ENCODE data around the gene UST.

Gene UST, protein sequence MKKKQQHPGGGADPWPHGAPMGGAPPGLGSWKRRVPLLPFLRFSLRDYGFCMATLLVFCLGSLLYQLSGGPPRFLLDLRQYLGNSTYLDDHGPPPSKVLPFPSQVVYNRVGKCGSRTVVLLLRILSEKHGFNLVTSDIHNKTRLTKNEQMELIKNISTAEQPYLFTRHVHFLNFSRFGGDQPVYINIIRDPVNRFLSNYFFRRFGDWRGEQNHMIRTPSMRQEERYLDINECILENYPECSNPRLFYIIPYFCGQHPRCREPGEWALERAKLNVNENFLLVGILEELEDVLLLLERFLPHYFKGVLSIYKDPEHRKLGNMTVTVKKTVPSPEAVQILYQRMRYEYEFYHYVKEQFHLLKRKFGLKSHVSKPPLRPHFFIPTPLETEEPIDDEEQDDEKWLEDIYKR

GRCh38 chr6:148746363-148747144 is at the start of gene UST:
Gene UST, plus strand, starts transcription at chr6:148747030. Its CDS starts 401 bp downstream, at chr6:148747431.
- DNase-seq, result peak; percentile 86

- DNase-seq, result no peak
Observed at GRCh38 chr6:148697895-148698440, 48.9 kb upstream of the UST start.

DNA sequence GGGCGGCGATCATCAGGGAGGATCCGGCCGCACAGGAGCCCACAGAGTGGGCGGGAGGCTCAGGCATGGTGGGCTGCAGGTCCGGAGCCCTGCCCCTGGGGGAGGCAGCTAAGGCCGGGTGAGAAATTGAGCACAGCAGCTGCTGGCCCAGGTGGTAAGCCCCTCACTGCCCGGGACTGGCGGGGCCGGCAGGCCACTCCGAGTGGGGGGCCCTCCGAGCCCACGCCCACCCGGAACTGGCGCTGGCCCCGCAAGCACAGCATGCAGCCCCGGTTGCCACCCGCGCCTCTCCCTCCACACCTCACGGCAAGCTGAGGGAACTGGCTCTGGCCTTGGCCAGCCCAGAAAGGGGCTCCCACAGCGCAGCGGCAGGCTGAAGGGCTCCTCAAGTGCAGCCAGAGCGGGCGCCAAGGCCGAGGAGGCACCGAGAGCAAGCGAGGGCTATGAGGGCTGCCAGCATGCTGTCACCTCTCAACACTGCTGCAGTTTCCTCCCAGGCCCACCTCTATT is 48.1 kb upstream of the UST start:
- DNase-seq, result no peak

- no peak for DNase-seq
Observed at GRCh38 chr6:148700047-148700715, 46.6 kb upstream of the UST start.

- no peak for DNase-seq
Observed at GRCh38 chr6:148700741-148701311, 46.0 kb upstream of the UST start.

DNA sequence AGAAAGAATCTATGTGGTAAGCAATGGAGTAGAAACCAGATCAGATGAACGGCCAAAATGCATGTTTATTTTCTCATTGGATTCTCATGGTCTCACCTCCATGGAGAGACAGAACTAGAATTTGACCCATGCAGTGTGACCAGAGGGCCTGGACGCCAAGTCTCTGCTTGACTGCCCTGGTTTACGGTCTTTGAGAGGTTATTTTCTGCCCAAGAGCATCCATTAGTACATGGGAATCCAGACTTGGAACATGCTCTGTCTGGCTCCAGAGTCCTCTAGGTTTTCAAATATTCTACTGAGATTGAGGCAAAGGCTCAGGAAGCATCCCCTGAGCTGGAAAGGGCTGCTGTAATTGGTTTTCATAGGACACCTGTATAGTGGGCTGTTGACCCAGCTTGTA is 45.5 kb upstream of the UST start:
- DNase-seq, result no peak

GRCh38 chr6:148703900-148704299 is 42.9 kb upstream of the UST start:
- no peak for DNase-seq

DNA sequence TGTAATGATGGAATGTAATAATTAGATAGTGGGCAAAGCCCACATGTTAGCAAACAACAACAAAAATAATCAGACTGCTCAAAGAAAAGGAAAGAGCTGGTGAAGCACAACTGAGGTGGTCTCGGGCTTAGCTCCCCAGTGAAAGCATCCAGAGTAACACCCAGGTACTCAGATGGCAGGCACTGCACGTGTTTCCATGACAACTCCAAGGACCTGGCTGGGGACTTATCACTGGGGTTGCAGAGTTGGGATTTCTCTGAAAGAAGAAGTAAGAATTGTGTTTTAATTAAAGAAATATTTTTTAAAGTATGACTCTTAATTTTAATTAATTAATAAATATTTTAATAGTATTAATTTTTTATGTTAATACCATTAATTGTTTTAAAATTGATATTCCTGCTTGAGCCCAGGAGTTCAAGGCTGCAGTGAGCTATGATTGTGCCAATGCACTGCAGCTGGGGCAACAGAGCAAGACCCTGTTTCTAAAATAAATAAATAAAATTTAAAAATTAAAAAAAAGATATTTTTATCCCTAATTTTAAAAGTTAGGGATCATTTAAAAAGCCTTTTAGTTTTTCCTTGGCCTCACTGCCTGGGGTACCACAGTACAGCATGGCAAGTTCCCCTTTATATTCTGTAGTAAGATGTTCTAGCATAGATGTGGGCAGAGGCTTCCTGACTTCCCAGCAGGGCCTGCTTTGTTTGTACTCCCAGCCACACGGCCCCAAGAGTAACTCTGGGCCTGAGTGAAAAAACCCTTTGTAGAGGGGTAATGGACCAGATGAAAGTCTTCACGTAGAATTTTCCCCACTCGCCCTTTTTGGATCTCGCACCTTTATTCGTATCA is 42.2 kb upstream of the UST start:
- DNase-seq, result no peak

DNA sequence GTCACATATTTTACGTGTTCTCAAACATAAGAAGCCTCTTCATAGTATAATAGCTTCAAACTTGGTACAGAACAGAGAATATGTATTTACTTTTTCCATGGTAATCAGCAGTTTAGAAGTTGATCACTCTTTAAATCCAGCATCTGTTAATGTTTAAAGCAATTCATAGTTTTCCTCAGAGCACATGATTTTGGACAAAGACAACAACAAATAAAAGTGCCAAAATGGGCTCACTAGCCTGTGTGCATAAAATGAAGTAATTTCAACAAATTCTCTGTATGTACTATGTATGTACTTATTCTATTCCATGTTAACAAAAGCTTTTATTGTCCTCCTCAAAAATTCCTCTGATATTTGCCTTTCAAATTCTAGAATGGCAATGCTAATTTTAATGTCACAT is 38.1 kb upstream of the UST start:
- DNase-seq, result no peak

GRCh38 chr6:148709577-148709976 is 37.3 kb upstream of the UST start:
- no peak for DNase-seq

DNA sequence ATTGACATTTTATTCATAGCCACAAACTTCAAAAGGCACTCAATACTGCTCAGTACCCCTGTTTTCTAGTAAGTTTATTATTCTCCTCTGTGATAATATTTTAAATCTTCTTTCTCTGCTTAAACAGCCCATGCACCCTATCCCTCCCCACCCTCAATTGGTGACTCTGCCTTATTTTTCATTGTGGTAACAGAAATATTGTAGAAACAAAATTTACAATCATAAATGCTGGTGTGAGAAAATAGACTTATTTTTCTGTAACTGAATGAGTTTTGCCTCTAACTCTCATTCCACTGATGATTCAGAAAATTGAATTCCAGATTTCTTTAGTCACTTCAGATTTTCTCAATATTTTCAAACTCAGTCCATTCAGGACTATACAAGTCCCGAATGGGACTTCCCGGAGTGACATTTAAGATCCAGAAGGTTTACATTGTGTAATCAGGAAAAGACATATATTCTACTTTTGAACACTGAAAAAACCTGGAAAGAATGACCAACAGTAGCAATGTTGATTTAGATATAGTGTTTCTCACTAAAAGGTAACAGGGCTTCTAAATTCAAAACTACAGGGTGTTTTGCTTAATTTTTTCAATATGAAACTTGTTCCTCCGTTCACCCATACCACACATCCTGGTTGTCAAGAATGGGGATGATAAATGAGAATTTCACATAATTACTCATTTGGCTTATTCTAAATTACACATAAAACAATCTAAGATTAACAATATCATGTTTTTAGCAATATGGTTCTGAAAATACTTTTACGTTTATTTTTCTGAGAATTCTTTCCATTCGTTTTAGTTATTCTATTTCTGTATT is 34.8 kb upstream of the UST start:
- DNase-seq, result no peak

GRCh38 chr6:148713033-148713738 is 33.6 kb upstream of the UST start:
- DNase-seq, result no peak

- no peak for DNase-seq
Observed at GRCh38 chr6:148713921-148714320, 32.9 kb upstream of the UST start.

GRCh38 chr6:148716811-148717210 is 30.0 kb upstream of the UST start:
- DNase-seq, result no peak

- no peak for DNase-seq
Observed at GRCh38 chr6:148720406-148720805, 26.4 kb upstream of the UST start.

DNA sequence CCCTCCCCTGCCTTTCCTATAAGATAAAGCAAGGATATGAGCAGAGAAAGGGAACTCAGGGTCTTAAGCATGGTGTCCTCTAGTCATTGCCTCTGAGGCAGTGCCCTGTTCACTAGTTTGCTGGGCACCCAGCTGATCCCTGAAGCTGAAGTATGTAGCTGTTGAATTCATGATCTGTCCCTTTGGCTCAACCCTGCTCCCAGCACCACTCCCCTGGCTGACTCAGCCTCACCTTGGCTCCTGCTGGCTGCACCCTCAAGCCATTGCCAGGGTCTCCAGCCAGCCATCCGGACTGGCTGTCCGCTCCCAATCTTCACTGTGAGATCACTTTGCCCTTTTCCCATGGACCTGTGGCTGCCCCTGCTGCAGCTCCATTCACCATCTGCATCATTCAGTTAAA is 25.9 kb upstream of the UST start:
- no peak for DNase-seq

DNA sequence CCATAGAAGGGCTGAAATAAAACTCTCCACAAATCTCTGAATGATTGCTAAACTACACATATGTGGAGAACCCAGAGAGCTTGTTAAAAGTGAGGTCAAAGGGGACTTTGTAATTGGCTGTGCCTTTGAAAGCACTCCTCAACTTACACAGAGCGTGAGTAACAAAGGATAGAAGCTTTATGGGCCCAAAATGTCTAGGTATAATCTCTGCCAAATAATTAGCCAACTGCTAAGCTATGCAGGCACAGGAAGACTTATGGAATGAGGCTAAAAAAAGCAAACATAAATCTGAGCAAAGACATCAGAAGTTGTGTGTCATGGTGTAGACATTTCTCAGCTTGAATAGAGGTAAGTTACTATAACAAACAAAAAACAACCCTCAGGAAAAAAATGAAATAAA is 23.3 kb upstream of the UST start:
- DNase-seq, result no peak

DNA sequence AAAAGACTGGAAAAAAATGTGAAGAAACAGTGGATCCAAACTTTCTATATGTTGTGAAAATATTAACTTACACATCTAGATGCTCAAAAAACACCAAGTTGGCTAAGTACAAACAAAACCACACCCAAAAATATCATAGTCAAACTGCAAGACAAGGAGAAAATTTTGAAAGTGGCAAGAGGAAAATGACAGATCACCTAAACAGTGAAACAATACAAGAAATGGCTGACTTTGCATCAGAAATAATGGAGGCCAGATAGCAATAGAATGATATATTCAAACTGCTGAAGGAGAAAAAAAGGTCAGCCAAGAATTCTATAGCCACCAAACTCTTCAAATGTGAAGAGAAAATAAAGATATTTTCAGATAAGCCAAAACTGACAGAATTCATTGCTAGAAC is 22.4 kb upstream of the UST start:
- DNase-seq, result no peak

DNA sequence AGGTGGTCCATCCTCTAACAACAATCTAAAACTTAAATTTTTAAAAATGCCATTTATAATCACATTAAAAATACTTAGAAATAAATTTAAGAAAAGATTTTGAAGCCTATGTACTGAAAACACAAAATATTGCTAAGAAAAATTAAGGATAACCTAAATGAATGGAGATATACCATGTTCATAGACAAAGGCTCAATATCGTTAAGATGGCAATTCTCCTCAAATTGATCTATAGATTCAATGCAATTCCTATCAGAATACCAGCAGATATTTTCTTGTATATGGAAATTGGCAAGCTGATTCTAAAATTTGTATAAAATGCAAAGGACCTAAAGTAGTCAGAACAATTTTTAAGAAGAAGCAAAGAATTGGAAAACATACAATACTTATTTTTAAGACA is 19.7 kb upstream of the UST start:
- no peak for DNase-seq

DNA sequence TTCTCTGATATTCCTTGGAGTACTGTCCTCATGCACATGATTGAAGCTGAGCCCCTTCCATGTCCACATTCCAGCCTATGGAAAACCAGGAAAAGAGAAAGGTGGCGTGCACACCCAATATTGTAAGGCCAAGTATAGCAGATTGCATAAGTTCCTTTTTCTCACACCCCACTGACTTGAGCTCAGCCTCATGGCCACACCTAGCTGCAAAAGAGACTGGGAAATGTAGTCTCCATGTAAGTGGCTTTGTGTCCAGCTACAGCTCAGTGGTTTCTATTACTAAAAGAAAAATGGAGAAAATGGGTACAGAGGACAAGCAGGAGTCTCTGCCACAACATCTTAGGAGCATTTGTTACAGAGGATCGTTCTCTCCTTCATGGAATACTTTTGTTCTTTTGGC is 10.8 kb upstream of the UST start:
- DNase-seq, result no peak
